Islet of Langerhans (tissue), 1 donor: ENCODE results near the gene CSGALNACT2.
"Not testable (repeated sequence)": the region's sequence is repeated elsewhere in the genome, so short reads cannot be mapped to it uniquely, and the experiment has no call there.

ENCODE experiments used
- FAIRE-seq: peaks from one replicate; lab custom pipeline; 2011; peaks lifted over from hg19 to GRCh38; lab: Jason Lieb, UNC

Gene CSGALNACT2

GRCh38 chr10:43218206-43218950 lies 80.1 kb downstream of the CSGALNACT2 start:
- no peak for FAIRE-seq

- FAIRE-seq = no peak
These were observed 80.9 kb downstream of the CSGALNACT2 start for GRCh38 chr10:43218951-43219837.

DNA sequence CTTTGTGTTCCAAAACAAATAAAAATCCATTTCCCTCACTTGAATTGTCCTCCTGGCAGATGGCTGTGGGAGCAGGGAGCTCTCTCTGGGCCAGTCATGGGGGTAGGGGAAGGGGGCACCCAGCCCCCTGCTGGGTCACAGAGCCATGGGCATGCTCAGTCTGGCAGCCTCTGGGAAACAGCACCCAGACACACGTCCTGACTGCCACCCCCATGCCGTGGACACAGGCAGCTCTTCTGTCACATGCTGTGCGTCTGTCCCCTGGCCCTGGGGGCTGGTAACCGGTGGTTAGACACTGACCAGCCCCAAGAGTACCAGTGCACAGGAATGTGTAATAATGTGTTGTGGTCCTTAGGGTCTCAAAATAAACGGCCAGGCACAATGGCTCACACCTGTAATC lies 81.6 kb downstream of the CSGALNACT2 start:
- FAIRE-seq = no peak

DNA sequence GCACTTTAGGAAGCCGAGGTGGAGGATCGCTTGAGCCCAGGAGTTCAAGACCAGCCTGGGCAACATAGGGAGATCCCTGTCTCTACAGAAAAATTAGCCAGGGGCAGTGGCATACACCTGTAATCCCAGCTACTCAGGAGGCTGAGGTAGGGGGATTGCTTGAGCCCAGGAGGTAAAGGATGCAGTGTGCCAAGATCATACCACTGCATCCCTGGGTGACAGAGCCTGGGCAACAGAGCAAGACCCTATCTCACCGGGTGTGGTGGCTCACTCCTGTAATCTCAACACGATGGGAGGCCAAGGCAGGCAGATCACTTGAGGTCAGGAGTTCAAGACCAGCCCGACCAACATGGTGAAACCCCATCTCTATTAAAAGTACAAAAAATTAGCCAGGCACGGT lies 82.0 kb downstream of the CSGALNACT2 start:
- FAIRE-seq = not testable (repeated sequence)

DNA sequence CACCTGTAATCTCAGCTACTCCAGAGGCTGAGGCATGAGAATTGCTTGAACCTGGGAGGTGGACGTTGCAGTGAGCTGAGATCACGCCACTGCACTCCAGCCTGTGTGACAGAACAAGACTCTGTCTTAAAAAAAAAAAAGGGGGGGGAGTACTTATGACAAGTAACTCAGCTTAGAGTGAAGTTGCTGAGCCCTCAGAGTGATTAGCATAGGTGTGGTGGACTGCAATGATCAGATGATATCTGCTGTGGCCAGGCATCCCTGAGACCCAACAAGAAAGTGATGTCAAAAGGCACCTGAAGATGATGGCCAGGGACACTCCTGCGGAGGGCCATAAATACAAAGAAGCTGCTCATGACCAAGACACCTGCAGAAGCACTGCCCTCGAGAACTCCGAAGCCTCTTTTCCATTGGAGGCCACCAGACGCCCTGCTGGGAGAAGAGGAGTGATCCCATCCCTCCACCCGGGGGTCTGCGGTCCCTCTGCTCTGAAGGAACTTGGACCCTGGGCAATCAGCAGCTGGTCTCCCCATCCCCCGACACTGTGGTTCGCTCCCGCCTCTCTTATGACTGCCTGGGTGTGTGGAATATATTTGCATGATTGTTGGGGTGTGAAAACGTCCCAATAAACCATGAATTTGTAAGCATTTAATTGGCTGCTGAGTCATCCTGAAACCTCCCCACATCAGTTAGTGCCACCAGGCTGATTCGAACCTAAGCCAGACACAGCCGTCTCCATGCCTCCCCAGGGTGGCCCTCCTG lies 82.6 kb downstream of the CSGALNACT2 start:
- FAIRE-seq = no peak

- no peak for FAIRE-seq
These were observed 83.4 kb downstream of the CSGALNACT2 start for GRCh38 chr10:43221419-43222209.

GRCh38 chr10:43222210-43222720 lies 84.0 kb downstream of the CSGALNACT2 start:
- FAIRE-seq = no peak

DNA sequence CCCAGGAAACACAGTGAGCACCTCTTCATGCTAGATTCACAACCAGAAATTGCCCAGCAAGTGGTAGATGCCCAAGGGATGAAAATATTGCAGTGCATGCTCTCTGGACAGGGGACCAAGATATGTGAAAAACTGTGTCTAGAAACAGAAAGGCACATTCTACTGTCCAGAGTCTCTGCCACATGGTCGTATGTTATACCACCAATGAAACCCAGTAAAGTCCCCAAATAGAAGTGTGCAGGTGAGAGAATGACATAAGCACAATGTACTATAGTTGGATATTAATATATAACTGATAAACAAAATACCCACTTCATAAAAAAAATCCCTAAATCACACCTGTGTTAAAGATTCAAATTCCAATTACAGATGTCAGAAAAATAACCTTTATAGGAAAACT lies 84.8 kb downstream of the CSGALNACT2 start:
- no peak for FAIRE-seq

- FAIRE-seq = no peak
These were observed 86.1 kb downstream of the CSGALNACT2 start for GRCh38 chr10:43224321-43224720.

- FAIRE-seq = no peak
These were observed 87.0 kb downstream of the CSGALNACT2 start for GRCh38 chr10:43225004-43225786.

GRCh38 chr10:43225787-43226153 lies 87.5 kb downstream of the CSGALNACT2 start:
- FAIRE-seq = no peak

- FAIRE-seq = no peak
These were observed 88.2 kb downstream of the CSGALNACT2 start for GRCh38 chr10:43226441-43226840.

GRCh38 chr10:43226851-43227845 lies 88.9 kb downstream of the CSGALNACT2 start:
- FAIRE-seq = no peak

- FAIRE-seq = no peak
These were observed 89.9 kb downstream of the CSGALNACT2 start for GRCh38 chr10:43227911-43228782.

DNA sequence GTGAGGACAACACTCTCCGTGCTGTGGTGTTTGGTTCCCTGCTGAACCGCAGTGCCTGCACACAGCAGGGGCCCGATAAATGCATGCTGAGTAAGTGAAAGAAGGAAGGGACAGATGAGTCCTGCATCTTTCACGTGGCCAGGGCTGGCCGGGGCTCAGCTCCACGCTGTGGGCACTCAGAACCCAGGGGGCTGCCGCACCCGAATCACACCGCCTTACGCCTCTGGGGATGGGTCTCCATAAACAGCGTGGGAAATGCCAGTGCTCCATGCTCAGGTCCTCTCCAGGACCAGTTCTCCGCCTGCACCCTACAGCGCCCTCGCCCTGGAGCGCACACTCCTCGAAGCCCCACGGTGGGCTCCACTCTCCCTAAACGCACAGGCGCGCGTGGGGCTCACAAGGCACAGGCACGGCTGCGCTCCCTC lies 90.5 kb downstream of the CSGALNACT2 start:
- no peak for FAIRE-seq

DNA sequence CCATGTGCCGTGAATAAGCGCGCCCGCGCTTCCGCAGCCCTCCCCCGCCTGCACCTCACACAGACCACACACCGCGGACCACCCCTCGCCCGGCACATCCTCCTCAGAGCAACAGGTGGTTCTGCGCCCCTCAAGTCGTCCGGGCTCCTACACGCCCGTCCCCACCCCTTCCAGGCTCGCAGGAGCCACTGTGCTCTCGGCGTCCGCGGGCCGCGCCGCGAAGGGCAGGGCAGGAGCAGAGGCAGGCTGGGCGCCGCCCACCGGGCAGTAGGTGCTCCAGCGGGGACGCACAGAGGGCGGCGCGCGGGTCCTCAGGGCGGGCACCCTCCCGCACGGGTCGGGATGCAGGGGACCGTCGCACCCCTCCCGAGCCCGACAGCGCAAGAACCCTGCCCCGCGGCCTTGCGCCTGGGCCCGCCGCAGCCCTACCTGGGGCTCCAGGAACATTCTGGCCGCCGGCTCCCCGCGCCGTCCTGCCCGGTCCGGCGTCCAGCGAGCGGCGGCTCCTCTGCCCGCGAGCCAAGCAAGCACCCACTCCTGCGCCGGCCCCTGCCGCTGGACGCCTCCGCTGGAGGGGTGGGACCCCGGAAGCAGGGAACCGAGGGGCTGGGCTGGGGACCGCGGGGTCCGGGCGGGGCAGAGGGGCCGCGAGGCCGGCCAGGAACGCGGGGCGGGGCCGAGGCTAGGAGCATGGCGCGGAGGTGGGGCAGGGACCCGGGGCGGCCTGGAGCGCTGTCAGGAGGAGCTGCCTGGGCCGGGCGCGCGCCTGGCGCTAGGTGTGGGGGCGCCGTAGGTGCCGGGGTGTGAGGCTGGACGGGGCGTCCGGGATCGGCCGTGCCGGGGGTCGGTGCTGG lies 91.2 kb downstream of the CSGALNACT2 start:
- FAIRE-seq = no peak

GRCh38 chr10:43230101-43230908 lies 92.1 kb downstream of the CSGALNACT2 start:
- FAIRE-seq = no peak
